ENCODE data around the gene RANBP3. TPM values are rescaled to one million over a fixed set of nuclear protein-coding genes. Genes with fewer than 3 reads are reported as not detected.
"Not testable (repeated sequence)": the region's sequence is repeated elsewhere in the genome, so short reads cannot be mapped to it uniquely, and the experiment has no call there.

The RANBP3 gene, protein sequence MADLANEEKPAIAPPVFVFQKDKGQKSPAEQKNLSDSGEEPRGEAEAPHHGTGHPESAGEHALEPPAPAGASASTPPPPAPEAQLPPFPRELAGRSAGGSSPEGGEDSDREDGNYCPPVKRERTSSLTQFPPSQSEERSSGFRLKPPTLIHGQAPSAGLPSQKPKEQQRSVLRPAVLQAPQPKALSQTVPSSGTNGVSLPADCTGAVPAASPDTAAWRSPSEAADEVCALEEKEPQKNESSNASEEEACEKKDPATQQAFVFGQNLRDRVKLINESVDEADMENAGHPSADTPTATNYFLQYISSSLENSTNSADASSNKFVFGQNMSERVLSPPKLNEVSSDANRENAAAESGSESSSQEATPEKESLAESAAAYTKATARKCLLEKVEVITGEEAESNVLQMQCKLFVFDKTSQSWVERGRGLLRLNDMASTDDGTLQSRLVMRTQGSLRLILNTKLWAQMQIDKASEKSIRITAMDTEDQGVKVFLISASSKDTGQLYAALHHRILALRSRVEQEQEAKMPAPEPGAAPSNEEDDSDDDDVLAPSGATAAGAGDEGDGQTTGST
- 22.8 TPM for total RNA-seq

DNA sequence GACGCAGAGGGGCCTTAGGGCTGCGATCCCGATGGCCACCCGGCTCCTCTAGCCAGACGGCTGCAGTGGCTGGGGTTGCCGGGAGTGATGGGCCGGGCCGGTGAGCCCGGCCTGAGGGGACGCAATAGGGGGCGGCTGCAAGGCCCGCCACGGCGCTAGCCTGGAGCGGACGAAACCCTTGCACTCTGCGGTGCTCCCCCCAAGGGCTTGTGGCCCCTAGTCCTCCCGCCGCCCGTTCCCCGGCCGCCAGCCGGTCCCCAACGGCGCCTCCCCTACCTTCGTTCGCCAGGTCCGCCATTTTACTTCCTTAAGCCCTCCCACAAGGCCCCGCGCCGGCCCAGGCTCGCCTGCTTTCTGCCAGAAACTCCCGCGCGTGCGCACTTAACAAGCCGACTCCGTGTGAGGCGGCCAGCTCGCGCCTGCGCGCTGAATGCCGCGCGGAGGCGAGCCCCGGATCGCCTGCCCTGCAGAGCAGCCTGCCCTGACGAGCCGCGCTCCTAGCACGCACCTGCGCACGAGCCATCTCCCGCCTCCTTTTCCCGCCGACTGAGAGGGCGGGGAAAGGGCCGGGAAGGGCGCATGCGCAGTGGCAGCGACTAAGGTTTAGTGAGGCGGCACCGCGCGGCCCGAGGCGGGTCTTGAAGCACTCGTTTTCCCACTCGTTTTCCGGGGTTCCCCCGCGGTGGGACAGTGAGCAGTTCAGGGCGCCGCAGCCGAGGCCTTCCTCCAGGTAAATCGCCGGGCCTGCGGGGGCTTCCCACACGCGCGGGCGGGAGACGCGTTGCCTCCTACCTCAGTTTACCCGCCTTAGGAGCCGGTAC, at the start of gene RANBP3:
TSS of gene RANBP3 (minus strand) at position 356 of the 821 bp plus-strand sequence. CDS start at position 298, 58 bp downstream.
- peak; percentile 88 for ATAC-seq
- DNase-seq (ENCODE audit: low spot score): peak; percentile 99

DNA sequence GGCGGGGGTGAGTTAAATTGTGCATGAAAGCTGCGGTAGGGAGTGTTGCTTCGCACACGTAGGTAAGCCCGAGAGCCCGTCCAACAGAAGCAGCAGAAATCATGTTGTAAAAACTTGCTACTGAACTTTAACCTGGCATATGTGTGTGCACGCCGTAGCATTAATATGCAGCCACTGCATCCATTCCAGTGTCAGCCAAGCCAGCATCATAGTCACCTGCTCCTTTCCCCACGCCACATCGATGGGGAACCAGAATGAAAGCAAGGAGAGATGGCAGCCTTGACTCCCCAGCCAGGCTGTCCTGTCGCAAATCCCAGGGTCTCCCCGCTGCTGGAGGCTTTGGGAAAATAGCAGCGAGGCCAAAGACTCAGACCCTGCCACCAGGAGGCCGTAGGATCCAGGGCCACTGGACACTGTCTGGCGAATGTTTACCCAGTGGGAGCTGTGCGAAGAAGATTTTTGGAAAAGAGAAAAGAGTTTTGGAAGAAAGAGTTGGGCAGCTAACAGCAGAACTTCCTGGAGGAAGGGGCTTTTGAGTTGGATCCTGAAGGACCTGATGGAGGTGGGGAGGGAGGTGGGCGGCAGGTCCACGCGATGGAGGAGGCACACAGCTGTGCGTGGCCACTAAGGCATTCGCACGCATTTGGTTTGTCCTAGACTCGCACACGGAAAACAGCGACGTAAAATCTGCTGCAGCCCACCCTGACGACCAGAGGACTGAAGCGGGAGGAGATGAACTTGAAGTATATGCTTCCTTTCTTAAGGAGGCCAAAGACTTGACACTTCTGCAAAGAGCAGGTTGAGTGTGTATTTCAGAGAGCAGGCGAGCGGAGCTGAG, 48.7 kb upstream of the RANBP3 start:
- ATAC-seq (no peak), DNase-seq (ENCODE audit: low spot score) (no peak)

DNA sequence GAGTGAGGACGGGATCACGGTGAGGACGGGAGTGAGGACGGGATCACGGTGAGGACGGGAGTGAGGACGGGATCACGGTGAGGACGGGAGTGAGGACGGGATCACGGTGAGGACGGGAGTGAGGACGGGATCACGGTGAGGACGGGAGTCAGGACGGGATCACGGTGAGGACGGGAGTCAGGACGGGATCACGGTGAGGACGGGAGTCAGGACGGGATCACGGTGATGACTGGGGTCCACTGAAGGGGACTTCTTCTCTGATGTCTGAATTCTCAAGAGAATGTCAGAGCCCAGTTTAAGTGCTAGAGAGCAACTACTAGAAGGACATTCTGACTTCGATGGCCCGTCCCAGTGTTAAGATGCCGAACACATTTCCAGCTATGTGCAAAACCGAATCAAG, 46.8 kb upstream of the RANBP3 start:
- not testable (repeated sequence) for DNase-seq (ENCODE audit: low spot score); ATAC-seq

DNA sequence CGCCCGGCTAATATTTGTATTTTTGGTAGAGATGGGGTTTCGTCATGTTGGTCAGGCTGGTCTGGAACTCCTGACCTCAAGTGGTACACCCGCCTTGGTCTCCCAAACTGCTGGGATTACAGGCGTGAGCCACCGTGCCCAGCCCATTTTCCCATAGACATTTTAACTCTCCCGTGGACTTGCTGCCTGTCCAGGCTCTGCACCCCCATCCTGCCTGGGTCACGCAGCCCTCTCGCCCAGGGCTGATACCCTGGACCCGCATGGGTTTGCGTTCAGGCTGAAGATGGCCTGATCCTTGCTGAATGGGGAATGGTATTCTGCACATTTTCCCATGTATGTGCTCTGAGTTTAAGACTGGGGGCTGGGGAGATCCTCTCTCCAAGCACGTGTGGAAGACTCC, 46.0 kb upstream of the RANBP3 start:
- no peak for DNase-seq (ENCODE audit: low spot score)
- ATAC-seq: no peak

DNA sequence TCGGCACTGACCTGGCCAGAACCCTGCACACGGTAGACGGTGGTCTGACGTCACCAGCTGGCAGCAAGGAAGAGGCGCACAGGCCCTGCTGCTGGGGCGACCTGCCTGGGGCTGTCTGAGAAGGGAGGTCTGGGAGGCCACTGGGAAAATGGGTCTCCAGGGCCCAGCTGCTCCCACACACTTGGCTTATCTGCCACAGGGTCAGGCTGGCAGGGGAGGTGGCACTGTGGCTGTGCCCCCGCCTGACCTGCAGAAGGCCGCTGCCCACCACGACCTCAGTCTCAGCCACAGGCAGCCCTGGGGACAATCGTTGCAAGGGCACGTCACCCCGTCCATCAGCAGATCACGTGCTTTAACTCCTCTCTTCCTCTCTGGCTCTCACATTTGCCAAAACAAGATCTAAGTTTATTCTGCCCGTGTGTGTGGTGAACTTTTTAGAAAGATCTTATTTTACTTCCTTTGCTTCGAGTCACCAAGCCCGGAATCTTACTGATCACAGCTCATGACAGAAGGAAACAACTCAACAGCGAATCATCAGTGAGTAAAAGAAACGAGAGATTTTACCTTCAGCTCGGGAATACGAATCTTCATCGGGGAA, 45.2 kb upstream of the RANBP3 start:
- ATAC-seq (no peak), DNase-seq (ENCODE audit: low spot score) (no peak)

DNA sequence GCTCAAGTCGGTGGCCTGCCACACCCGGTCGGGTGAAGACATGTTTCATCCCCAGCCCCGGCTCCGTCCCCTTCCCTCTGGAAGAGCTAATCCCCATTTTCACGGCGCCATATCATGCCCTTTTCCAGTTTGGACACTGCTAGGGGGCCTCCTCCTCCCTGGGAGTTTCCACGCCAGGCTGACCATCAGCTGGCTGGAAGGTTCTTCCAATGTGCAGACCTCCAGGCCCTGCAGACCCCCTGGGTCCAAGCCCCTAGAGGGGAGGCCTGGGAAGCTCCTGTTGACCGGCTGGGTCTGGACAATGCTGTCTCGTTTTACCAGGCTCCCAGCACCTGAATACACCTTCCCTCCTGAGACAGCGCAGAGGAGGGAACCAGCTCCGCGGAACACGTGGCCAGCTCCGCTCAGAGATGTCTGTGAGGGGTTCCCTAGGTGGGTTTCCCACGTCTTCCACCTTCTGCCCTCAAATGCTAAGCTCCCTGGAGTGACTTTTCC, 44.7 kb upstream of the RANBP3 start:
- DNase-seq (ENCODE audit: low spot score): no peak
- peak; percentile 4 for ATAC-seq

DNA sequence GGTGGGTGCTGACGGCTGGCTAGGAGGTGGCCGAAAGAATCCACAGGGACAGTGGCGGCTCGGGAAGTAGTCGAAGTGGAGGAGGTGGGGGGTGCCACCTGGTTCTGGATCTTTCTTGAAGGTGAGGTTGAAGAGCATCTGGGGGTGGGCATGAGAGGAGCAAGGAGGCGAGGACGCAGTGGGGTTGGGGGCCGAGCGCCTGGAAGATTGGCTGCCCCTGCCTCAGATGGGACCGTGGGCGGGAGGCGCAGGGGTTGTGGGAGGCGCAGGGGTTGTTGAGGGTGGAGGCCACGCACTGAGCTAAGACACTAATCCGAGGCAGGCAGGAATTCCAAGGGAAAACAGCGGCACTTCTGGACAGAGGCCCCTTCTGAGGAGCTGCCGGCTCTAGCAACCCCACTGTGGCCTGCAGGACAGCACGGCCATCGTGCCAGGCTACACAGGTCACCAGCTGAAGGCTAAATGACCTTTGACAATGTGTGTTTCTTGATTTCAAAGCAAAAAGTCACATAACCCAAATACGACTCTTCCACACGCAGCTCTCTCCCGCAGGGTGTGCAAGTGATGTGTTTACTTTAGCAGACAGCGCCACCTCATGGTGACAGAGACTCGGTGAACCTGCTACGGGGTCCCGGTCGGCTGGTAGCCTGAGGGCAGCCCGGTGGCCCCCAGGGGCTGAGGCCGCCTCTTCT, 44.1 kb upstream of the RANBP3 start:
- ATAC-seq (peak; percentile 93), DNase-seq (ENCODE audit: low spot score) (peak; percentile 83)

DNA sequence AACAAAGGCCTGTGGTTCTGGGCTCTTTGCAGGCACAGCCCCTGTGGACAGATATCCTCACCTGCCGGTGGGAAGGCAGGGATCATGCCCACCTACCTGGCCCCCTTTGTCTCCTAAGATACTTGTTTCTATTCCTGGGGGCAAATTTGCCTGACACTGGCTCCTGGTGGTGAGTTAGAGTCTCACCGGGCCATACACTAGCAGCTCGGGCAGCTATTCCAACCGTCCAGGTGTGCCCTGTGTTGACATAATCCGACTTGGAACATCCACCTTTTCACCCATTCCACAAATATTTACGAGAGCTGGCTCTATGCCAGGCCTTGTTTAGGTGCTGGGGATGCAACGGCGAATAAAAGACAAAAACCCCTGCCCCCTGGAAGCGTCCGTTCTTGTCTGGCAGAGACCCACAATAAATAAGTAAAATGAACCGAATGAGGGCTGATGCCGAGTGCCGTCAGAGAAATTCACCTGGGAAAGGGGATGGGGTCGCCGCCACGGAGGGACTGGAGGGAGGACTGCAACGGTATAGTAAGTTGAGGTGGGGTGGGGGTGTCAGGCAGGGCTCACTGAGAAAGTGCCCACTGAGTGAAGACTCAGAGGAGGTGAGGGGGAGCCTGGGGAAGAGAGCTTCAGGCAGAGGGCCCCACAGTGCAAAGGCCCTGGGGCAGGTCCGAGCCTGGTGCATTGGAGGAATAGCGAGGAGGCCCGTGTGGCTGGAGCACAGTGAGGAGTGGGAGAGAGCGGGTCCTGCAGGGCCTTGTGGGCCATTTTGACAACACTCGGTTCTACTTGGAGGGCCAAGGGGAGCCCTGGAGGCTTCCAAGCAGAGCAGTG, 43.2 kb upstream of the RANBP3 start:
- ATAC-seq: peak; percentile 48
- no peak for DNase-seq (ENCODE audit: low spot score)

DNA sequence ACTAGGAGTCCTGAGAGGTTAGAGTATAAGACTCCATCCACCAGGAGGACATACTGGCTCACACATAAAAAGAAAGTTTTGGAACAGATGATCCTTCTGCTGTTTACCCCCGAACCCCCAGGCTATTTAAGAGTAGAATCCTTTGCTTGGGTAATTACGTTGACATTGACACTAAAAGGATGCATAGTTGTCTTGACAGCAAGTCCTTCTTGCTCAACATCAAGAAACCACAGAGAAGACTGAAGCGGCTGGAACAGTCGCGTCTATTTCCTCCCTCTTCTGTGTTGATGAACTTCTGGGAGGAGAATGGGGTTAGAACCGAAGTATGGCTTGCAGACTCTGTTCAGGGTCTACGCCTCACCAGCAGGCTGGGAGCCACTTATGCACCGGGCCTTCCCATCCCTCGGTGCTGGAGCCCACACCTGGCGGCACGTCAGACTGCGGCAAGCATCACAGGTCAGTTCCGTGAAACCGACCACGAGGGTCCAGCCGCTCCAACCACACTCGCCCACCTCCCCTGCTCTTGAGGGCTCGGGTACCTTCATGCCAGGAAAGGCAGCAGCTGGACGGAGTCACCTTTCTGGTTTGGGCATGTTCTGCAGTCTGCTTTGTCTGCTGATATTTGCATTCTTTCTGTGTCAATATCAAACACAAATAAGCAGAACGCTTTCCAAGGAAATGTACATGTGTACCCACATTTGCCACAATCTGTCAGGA, 42.4 kb upstream of the RANBP3 start:
- ATAC-seq: no peak
- DNase-seq (ENCODE audit: low spot score): no peak

DNA sequence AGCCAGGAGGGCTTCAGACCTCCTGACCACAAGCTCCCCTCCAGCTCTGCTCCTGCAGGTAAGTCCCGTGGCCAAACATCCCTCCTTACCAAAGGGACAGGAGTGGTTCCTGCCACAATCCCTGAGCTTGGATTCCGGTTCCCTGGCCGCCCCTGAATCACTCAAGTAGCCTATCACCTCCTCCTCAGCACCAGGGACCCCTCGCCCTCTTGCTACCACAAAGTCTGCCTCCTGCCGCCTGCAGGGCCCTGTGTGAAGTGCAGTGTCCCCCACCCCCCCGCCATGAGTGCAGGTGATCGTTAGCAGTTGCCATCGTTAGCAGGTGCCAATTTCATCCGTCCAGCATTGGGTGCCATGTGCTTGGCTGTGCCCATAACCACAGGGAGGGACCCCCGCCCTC, 40.8 kb upstream of the RANBP3 start:
- DNase-seq (ENCODE audit: low spot score): no peak

DNA sequence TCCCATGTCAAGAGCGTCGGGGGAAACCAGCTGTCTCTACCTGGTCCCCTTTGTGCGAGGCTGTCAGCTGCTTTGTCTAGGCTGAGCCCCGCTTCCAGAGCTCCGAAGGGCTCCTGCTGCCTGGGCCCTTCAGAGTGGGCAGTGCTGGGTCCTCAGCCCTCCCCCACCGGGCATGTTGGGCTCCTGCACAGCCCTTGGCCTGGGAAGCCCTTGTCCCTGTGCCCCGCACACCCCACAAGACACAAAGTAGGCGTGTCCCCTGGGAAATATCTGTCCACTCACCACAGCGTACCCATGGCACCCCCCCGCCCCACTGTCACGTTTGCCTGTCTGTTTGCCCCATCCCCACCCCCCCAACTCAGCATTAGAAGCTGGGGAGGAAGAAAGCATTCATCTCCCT, 39.6 kb upstream of the RANBP3 start:
- no peak for ATAC-seq
- no peak for DNase-seq (ENCODE audit: low spot score)

More for the DNA sequence above, 40.8 kb upstream of the RANBP3 start:
- ATAC-seq: no peak

DNA sequence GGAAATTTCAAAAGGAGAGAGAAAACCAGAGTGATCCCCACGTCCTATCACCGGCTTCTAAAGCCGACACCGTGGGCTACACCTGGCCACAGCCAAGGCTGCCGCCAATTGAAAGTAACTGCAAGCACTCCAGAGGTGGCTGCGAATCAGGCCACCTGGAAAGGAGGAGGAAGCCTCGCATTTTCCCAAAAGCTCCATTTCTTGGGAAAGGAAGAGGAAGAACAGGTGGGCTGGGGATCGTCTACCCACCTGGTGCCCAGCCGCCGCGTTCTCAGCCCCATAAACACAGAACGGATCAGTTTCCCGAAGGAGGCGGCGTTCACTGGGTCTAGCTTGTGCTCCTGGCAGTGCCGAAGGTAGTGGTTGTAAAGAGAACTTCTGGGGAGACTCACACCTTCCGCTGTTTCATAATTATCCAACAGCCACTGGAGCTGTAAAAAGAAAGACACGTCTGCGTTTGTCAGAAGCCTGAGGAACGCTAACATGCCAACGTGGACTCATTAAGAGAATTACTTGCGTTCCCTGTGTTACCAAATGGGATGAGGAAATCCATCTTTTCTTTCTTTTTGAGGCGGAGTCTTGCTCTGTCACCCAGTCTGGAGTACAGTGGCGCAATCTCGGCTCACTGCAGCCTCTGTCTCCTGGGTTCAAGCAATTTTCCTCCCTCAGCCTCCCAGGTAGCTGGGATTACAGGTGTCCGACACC, 38.1 kb upstream of the RANBP3 start:
- DNase-seq (ENCODE audit: low spot score): no peak
- no peak for ATAC-seq

DNA sequence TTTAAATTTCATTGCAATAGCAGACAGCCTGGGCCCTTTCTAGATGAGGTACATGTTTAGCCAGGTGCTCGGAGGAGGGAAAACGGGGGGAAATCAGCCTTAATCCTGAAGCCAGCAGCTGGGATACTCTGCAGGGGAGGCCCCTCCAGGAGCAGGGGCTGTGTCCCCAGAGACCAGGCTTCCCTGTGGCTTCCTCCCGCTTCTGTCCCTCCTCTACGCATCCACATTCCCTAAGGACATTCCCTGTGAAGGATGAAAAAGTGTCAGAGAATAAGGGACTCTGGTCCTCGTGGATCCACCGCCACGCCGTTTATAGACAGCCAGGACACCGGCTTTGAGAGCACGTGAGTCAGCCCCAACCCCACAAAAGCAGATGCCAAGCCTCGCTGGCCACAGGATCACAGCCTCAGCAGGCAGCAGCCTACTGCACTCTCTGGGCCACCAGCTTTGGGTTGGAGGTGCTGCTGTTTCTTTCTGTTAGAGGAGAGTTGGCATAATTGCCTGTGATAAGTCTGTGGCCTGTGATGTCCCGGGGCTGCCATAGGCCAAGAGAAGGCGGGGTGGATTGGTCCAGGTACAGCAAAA, 36.7 kb upstream of the RANBP3 start:
- ATAC-seq (no peak), DNase-seq (ENCODE audit: low spot score) (no peak)

DNA sequence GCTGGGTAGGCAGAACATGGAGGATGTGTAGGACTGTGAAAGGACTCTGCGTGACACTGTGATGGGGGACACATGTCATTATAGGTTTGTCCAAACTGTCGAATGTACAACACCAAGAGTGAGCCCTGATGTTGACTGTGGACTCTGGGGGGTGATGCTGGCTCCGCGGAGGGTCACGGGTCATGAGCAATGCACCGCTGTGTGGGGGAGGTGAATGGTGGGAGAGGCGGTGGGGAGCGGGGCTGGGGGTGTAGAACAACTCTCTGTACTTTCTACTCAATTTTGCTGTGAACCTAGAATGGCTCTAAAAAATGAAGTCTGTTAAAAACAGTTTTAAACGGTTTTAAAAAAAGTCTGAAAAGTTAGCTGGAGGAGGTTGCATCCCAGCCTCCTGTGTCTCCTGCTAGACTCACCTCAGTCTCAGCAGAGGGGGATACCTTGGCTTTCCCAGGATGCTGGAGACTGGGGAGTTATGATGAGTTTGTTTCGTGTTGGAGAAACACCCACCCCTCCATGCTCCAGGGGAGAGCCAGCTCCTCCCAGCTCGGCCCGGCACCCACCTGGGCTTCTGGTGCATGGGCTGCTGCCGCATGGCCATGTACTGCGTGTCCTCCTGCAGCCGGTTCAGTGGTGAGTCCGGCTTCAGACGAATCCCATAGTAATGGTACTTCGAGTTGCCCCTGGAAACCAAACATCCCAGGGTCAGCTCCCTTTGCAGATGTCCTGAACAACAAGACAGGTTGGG, 34.7 kb upstream of the RANBP3 start:
- no peak for ATAC-seq

DNA sequence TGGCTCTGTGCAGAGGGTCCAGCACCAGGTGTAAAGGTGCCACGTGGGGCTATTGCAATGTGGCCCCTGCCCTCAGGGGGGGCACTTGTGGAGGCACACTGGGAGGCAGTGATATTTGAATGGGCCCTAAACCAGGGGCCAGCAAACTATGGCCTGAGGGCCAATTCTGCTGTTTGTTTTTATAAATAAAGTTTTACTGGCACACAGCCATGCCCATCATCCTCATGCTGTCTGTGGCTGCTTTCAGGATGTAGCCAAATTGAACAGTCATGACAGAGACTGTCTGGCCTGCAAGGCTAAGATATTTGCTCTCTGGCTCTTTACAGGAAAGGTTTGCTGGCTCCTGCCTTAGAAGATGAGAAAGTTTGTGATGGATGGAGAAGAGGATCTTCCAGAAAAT, 33.9 kb upstream of the RANBP3 start:
- ATAC-seq (no peak), DNase-seq (ENCODE audit: low spot score) (no peak)

More for the DNA sequence above, 34.7 kb upstream of the RANBP3 start:
- no peak for DNase-seq (ENCODE audit: low spot score)

DNA sequence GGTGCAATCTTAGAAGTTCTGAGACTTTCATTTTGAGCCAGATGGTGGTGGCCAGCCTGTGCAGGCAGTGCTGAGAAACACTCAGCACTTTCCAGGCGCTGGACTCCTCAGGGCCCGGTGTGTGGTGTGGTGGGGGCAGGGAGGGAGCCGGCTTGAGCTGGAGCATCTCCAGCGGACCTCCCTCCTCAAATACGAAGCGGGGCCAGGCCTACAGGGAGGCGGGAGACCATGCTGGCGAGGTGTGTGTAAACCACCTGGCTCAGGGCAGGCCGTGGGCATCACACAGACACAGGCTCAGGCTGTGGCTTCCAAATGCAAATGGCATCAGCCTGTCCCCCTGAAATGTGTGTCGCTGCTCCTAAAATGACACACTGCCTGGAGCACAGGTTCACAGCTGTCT, 33.3 kb upstream of the RANBP3 start:
- ATAC-seq (no peak), DNase-seq (ENCODE audit: low spot score) (no peak)
